IPS-20b (cell line): ENCODE measurements around the gene TUBA1A.
A peak's percentile ranks its signal among the peaks of the same experiment; 100 is the strongest.

Experiments used
- H3K27ac ChIP-seq: one replicate; pipeline ENCODE4 v1.5.1; 2013; ENCODE audit warnings: low read length
- H3K27me3 ChIP-seq: 2 replicates; pipeline ENCODE4 v1.6.1; 2013; ENCODE audit warnings: mild to moderate bottlenecking, low read length, inconsistent platforms; ENCODE audit not compliant: insufficient read depth
- H3K36me3 ChIP-seq: 2 replicates; pipeline ENCODE4 v1.6.1; 2013; ENCODE audit warnings: low read depth, mild to moderate bottlenecking, inconsistent platforms, low read length, moderate library complexity; ENCODE audit not compliant: insufficient read depth
- H3K4me1 ChIP-seq: 2 replicates; pipeline ENCODE4 v1.6.1; 2013; ENCODE audit warnings: mild to moderate bottlenecking, control low read depth, inconsistent platforms, low read length, moderate library complexity; ENCODE audit not compliant: insufficient read depth
- H3K4me3 ChIP-seq: 2 replicates; pipeline ENCODE4 v1.5.1; 2013; ENCODE audit warnings: mild to moderate bottlenecking, low read length, inconsistent platforms
- H3K9ac ChIP-seq: 2 replicates; pipeline ENCODE4 v1.6.1; 2013; ENCODE audit warnings: low read depth, mild to moderate bottlenecking, inconsistent platforms, low read length, moderate library complexity
- H3K9me3 ChIP-seq: 2 replicates; pipeline ENCODE4 v1.6.1; 2013; ENCODE audit warnings: mild to moderate bottlenecking, low read depth, low read length, inconsistent platforms; ENCODE audit not compliant: insufficient read depth

TUBA1A gene

DNA sequence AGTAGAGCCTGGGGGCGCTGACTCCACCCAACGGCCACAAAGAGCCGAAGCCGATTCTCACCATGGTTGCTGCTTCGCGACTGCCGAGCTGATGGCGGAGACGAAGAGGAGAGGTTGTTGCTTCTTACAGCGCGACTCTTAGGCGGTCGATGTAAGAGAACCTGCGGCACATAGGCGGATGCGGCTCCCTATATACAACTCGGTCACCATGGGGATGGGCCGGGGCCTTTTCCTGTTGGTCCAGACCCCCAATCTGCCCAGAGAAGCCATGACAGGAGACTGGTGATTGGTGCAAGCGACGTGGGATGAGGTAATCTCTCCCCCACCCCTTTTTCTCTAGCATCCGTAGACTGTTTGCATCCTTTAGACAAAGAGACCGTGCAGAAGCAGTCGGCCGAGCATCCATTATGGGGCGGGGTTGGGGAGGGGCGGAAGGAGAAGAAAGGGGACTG is at the start of gene TUBA1A:
Gene TUBA1A (minus strand): TSS at position 165 of the 452 bp plus-strand sequence. CDS start 101 bp downstream, at position 64.
- Histone ChIP-seq H3K36me3 (peaks cover 32% of the 10 kb centered on the region), H3K4me3 (peak within 1 kb of the TSS; percentile 75), H3K4me1 (peaks cover 12% of the 10 kb centered on the region; the same call in 1 of the 2 replicates), H3K27ac (peak within 1 kb of the TSS; percentile 75), H3K9me3 (no peaks in the 10 kb centered on the region), H3K9ac (peak within 1 kb of the TSS; percentile 87; the same call in 1 of the 2 replicates), H3K27me3 (no peaks in the 10 kb centered on the region)

DNA sequence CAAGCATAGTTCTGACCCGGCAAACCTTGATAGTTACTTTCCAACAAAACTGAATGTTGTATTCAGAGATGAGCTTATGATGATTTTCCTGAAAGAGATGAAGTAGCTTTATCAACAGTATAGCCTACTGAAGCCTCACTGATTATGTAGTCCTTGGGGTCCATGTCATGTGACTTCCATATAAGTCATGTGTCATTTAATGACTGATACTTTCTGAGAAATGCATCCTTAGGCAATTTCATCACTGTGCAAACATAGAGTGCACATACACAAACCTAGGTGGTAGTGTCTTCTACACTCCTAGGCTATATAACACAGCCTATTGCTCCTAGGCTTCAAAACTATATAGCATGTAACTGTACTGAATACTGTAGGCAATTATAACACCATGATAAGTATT is 47.5 kb upstream of the TUBA1A start:
- Histone ChIP-seq H3K4me3 (no peak overlapping the region), H3K36me3 (no peaks in the 10 kb centered on the region), H3K9me3 (no peaks in the 10 kb centered on the region), H3K4me1 (peaks cover 12% of the 10 kb centered on the region; the same call in 1 of the 2 replicates), H3K27me3 (peaks cover 18% of the 10 kb centered on the region; the same call in 1 of the 2 replicates), H3K27ac (no peak overlapping the region), H3K9ac (no peak overlapping the region)

DNA sequence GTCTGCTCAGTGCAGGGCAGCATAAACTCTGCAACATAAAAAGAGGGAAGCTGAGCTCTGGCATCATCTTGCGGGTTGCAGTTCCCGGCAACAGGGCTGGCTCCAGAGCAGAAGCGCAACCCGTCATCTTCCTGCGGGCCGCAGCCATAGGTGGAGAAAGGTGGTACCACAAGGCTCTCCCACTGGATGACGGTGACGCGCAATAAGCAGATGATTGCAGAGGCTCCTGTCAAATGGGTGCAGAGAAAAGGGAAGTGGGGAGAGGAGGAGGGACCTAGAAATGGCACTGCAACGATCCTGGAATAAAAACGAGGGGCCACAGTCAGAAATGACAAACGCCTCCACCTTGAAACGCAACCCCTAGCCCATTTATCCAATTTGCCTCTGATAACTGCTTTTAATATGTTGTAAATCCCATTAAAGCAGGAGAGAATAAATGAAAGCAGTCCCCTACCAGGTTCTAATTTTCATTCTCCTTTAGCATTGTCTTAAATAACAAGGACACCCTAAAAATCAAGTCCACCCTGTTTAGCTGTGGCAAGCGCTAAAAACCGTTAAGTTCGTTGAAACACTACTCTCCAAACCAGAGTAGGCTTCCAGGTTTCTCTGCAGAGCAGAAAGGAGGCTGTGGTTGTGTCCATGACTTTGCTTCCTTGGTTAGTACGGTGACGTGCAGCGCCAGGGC is 45.1 kb upstream of the TUBA1A start:
- peak overlapping the region; percentile 84; the same call in 1 of the 2 replicates for H3K9ac ChIP-seq
- no peaks in the 10 kb centered on the region for H3K36me3 ChIP-seq
- H3K4me1 ChIP-seq: peaks cover 12% of the 10 kb centered on the region; the same call in 1 of the 2 replicates
- no peak overlapping the region for H3K27ac ChIP-seq
- peaks cover 18% of the 10 kb centered on the region; the same call in 1 of the 2 replicates for H3K27me3 ChIP-seq
- H3K9me3 ChIP-seq: no peaks in the 10 kb centered on the region
- peak overlapping the region; percentile 84; the same call in 1 of the 2 replicates for H3K4me3 ChIP-seq

DNA sequence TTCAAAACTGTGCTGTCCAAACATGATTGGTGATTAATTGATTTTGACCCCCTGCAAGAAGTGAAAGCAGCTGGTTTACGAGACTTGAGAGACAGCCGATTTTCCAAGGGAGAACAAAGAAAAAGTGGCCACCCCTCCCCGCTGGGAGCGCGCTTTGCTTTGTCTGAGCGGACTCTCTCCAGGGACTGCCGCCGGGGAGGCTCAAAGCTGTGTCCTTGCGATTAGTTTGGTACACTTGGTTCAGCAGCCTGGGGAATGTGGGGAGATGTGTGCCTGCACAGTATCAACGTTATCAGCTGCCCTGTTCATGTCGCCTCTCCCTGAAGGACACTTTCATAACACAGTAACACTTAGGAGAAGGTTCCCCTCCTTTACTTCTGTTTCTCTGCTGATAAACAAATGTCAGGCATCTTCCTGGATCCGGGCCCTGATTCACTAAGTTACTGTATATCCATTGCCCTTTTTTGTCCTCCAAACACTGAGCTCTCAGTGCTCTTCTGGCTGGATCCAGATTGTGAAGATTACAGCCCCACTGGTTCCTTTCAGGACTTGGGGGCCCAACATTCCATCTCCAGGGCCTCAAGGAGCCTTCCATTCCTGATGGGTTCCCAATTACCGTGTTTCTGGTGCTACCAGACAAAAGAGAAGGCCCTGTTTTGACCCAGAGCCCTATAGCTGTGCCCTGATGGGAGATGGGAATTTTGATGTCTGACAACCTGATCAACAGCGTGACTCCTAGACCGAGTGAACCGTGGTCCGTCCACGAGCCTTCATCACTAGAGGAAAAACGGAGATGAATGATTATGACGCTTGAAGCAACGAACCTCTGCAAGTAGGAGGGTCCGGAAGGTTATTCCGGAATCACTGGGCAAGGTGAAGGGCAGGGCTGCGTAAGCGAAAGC is 44.3 kb upstream of the TUBA1A start:
- Histone ChIP-seq H3K9ac (peak overlapping the region; percentile 49; the same call in 1 of the 2 replicates), H3K4me3 (peak overlapping the region; percentile 4; the same call in 1 of the 2 replicates), H3K27ac (no peak overlapping the region)

DNA sequence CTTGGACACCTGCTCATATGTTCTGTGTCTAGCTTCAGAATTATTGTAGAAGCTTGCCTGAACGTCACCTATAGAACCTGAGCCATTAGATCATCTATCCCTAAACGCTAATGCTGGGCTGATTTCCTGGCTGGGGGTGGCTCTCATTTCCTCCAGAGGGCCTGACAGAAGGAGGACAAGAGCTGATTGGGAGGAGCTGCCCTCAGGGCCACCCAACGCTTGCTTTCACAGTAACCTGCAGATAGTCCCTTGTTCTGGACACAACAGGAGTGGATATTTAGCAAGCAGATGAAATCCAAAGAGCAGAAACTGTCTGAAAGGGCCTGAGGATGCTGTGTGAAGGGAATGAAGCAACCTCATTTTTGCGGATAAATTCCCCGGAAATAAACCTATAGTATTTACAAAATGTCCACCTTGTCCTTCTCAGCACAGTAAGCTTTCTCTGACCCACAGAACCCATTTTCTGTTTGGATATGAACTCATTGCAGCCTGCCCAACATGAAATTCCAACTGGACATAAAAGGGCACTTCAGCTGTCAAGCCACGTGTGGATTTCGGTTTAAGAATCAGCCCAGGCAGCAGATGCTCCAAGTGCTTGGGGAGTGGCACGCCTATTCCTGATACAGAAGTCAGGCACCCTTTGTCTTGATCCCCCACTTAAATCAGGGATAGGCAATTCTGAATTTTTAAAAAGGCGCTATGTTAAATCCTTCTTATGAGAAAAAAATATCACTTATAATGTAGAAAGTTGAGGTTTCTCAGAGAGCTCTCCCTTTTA is 43.2 kb upstream of the TUBA1A start:
- Histone ChIP-seq H3K27me3 (peaks cover 18% of the 10 kb centered on the region; the same call in 1 of the 2 replicates), H3K4me1 (peaks cover 12% of the 10 kb centered on the region; the same call in 1 of the 2 replicates), H3K9me3 (no peaks in the 10 kb centered on the region), H3K36me3 (no peaks in the 10 kb centered on the region), H3K9ac (peak overlapping the region; percentile 49), H3K4me3 (no peak overlapping the region), H3K27ac (no peak overlapping the region)

More for the DNA sequence above, 44.3 kb upstream of the TUBA1A start:
- Histone ChIP-seq H3K9me3 (no peaks in the 10 kb centered on the region), H3K4me1 (peaks cover 12% of the 10 kb centered on the region; the same call in 1 of the 2 replicates), H3K27me3 (peaks cover 18% of the 10 kb centered on the region; the same call in 1 of the 2 replicates), H3K36me3 (no peaks in the 10 kb centered on the region)

DNA sequence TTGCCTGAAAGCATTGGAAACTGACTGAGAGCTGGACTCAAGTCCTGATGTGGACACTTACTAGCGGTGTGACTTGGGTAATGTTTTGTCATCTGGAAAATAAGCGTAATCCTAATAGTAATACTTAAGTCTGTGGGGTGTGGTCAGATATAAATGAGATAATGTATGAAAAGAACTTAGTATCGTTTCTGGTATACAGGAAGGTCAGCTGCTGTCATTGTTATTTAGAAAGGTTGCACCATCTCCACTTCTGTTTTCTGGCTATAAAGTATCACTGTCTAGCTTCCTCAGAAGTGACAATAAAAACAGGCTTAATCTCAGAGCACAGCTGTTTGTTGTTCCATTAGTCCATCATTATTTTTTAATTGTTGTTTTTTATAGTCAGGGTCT is 41.9 kb upstream of the TUBA1A start:
- H3K9me3 ChIP-seq: no peaks in the 10 kb centered on the region
- H3K36me3 ChIP-seq: no peaks in the 10 kb centered on the region
- peaks cover 12% of the 10 kb centered on the region; the same call in 1 of the 2 replicates for H3K4me1 ChIP-seq
- H3K4me3 ChIP-seq: no peak overlapping the region
- peaks cover 18% of the 10 kb centered on the region; the same call in 1 of the 2 replicates for H3K27me3 ChIP-seq
- no peak overlapping the region for H3K27ac ChIP-seq
- H3K9ac ChIP-seq: no peak overlapping the region

DNA sequence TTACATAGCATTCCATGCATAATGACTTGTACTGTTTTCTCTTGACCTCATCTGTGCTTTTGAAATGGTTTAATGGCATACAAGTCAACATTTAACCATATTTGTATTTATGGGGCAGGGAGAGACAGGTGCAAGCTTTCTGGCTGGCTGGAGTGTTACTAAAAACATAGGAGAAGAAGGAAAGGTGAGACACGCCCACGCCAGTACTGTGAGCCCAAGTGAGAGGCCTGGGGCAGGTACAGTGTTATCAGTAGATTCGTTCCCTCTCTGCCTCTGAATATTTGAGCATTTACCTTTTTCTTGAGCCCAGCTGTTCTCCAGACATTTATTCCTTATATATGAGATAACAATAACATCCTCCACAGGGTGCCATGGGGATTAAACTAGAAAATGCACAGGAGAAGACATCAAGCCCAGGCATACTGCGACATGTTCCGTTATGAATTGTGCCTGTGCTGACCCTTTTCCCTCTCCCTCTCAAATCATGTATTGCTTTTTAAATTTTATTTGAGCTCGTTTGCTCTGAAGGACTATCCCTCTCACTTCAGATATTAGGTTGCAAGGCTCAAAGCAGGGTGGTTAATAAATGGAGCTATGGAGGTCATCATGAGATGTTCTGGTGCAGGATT is 41.4 kb upstream of the TUBA1A start:
- peaks cover 12% of the 10 kb centered on the region; the same call in 1 of the 2 replicates for H3K4me1 ChIP-seq
- H3K4me3 ChIP-seq: no peak overlapping the region
- H3K36me3 ChIP-seq: no peaks in the 10 kb centered on the region
- H3K27ac ChIP-seq: no peak overlapping the region
- H3K27me3 ChIP-seq: peaks cover 18% of the 10 kb centered on the region; the same call in 1 of the 2 replicates
- no peak overlapping the region for H3K9ac ChIP-seq
- H3K9me3 ChIP-seq: no peaks in the 10 kb centered on the region

DNA sequence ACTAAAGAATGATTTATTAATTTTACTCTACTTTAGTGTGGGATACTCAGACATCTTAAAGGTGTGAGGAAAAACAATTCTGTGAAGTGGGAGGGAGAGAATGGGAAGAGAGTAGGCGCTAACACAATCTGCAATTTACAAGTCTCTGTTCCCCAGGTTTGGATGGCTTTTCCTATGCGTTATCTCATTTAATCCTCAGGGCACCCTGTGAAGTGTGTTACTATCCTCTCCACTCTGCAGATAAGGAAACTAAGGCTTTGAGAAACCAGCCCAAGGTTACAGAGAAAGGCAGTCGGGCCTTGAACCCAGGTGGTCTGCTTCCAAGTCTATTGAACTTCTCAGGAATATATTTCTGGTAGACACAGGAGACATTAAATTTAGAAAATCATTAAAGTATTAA is 39.8 kb upstream of the TUBA1A start:
- H3K9ac ChIP-seq: no peak overlapping the region
- H3K4me3 ChIP-seq: no peak overlapping the region
- peaks cover 7% of the 10 kb centered on the region; the same call in 1 of the 2 replicates for H3K4me1 ChIP-seq
- H3K27me3 ChIP-seq: peaks cover 12% of the 10 kb centered on the region; the same call in 1 of the 2 replicates
- no peak overlapping the region for H3K27ac ChIP-seq
- no peaks in the 10 kb centered on the region for H3K9me3 ChIP-seq
- no peaks in the 10 kb centered on the region for H3K36me3 ChIP-seq

DNA sequence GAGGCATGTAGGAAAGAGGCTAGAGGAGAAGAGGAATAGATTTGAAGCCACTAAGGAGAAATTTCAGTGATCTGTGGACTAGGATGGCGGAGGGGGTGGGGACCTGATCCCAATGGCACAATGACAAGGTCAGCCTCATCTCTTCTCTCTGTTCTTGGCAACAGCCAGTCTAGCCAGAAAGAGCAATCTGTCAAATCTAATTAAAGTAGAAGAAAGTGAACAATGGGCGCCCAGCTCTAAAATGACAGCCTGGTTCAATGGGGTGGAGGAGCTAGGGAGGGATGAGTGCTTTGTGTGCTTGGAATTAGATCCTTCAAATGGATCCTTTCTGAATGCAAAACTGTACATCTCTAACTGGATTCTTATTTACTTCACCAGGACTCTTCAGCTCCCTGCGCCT is 38.8 kb upstream of the TUBA1A start:
- Histone ChIP-seq H3K27me3 (peaks cover 5% of the 10 kb centered on the region; the same call in 1 of the 2 replicates), H3K36me3 (no peaks in the 10 kb centered on the region), H3K4me3 (no peak overlapping the region), H3K9me3 (no peaks in the 10 kb centered on the region), H3K9ac (no peak overlapping the region), H3K4me1 (no peaks in the 10 kb centered on the region; the same call in 1 of the 2 replicates), H3K27ac (no peak overlapping the region)

DNA sequence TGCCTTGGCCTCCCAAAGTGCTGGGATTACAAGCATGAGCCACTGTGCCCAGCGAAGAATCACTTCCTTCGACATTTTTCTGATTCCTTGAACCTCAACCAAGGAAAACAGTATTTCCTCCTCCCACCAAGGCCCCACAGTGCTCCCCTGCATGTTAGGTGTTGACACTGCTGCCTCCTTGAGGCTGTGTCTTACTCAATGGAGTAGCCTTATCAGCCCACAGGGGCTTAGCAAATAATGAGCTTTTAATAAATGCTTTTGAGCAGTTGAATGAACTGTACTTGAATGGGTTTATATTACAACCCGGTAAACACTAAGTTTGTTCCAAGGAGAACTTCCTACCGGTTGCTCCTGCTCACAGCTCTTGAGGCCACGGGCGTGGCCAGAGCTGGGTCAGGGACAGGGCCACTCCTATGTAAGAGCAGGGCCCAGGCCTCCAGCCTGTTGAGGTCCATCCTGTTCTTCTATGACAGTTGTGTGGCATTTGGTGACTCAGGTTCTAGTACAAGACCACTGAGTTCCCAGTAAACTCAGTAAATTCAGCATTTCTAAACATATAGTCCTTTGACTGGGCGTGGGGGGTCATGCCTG is 36.8 kb upstream of the TUBA1A start:
- no peaks in the 10 kb centered on the region for H3K4me1 ChIP-seq
- H3K27ac ChIP-seq: no peak overlapping the region
- no peak overlapping the region for H3K9ac ChIP-seq
- H3K27me3 ChIP-seq: no peaks in the 10 kb centered on the region
- H3K36me3 ChIP-seq: no peaks in the 10 kb centered on the region
- no peak overlapping the region for H3K4me3 ChIP-seq
- no peaks in the 10 kb centered on the region for H3K9me3 ChIP-seq
